GM12878 (cell line): Measurements from ENCODE around the gene KCNK4. TPM values are rescaled to one million over a fixed set of nuclear protein-coding genes. Genes with fewer than 3 reads are reported as not detected.

ENCODE experiments used
- BCL11A ChIP-seq: IDR thresholded peaks from 2 replicates; pipeline ENCODE4 v1.6.1; 2011; ENCODE audit warnings: low read depth, low read length
- CREB1 ChIP-seq: IDR thresholded peaks from 2 replicates; pipeline ENCODE4 v1.6.1; 2012; ENCODE audit warnings: low read depth, mild to moderate bottlenecking, inconsistent platforms
- HSF1 ChIP-seq: fragments of 150-350 bp; IDR thresholded peaks from 2 replicates; pipeline ENCODE4 v1.6.1; 2014; ENCODE audit warnings: mild to moderate bottlenecking, low read depth, low read length
- JUND ChIP-seq: IDR thresholded peaks from 2 replicates; pipeline ENCODE4 v1.6.1; 2012; ENCODE audit warnings: low read depth, mild to moderate bottlenecking, low read length, improper control_type of control experiment, moderate library complexity
- MEF2A ChIP-seq: IDR thresholded peaks from 2 replicates; pipeline ENCODE4 v1.6.1; 2011; ENCODE audit warnings: low read depth, mild to moderate bottlenecking, low read length, moderate library complexity; ENCODE audit not compliant: insufficient read depth
- NFYA ChIP-seq: IDR thresholded peaks from 2 replicates; pipeline ENCODE4 v1.6.1; 2011; ENCODE audit warnings: low read depth, mild to moderate bottlenecking, low read length, improper control_type of control experiment, borderline replicate concordance
- PRDM15 ChIP-seq: fragments of 450-650 bp; formaldehyde crosslinking; IDR thresholded peaks from 2 replicates; pipeline ENCODE4 v1.4.0; 2020; ENCODE audit warnings: mild to moderate bottlenecking, moderate library complexity
- SKIL ChIP-seq: fragments of 450-650 bp; IDR thresholded peaks from 2 replicates; pipeline ENCODE4 v1.6.1; 2017; ENCODE audit warnings: mild to moderate bottlenecking, low read depth, inconsistent platforms; ENCODE audit not compliant: poor library complexity, severe bottlenecking
- SREBF1 ChIP-seq: IDR thresholded peaks from 2 replicates; pipeline ENCODE4 v1.6.1; 2012; ENCODE audit warnings: mild to moderate bottlenecking, low read length
- polyA plus RNA-seq, 11 experiments: library from polyadenylated mRNA; depleted of rRNA in 4 of 11; unstranded in 6 of 11; stranded (reverse) in 5 of 11; fragments of >200 nt; fragmentation: Nextera tagmentation in 4 of 11; fragmentation: Illumina TruSeq in 1 of 11; extraction: Ambion mirVana in 4 of 11; extraction: Trizol in 1 of 11; gene quantifications; 1 replicate in 1 of 11; 2 replicates in 10 of 11; pipeline versions ENCODE4 v1.2.1 to v1.2.3, GENCODE V29; 2011 to 2016; ENCODE audit warnings: inconsistent platforms in 2 of 11, missing spikeins in 2 of 11, low read depth in 1 of 11
- total RNA-seq, 4 experiments: library from RNA; depleted of rRNA in 3 of 4; stranded (reverse); fragments of >200 nt in 3 of 4; fragmentation: Illumina TruSeq in 1 of 4; extraction: Trizol in 1 of 4; gene quantifications; 2 replicates each; pipeline versions ENCODE4 v1.2.1 to v1.2.3, GENCODE V29; 2013 to 2021
- TF ChIP-seq, protein P1 (sequence below): IDR thresholded peaks from 2 replicates; pipeline ENCODE4 v1.6.1; 2012; ENCODE audit warnings: low read length, inconsistent platforms

Gene KCNK4
- total and polyA plus RNA-seq, 10 of the 15 experiments (the other 5 are each of a cell fraction or from before 2014, with no cell fraction given), result 0.04 TPM; not detected in 9

DNA sequence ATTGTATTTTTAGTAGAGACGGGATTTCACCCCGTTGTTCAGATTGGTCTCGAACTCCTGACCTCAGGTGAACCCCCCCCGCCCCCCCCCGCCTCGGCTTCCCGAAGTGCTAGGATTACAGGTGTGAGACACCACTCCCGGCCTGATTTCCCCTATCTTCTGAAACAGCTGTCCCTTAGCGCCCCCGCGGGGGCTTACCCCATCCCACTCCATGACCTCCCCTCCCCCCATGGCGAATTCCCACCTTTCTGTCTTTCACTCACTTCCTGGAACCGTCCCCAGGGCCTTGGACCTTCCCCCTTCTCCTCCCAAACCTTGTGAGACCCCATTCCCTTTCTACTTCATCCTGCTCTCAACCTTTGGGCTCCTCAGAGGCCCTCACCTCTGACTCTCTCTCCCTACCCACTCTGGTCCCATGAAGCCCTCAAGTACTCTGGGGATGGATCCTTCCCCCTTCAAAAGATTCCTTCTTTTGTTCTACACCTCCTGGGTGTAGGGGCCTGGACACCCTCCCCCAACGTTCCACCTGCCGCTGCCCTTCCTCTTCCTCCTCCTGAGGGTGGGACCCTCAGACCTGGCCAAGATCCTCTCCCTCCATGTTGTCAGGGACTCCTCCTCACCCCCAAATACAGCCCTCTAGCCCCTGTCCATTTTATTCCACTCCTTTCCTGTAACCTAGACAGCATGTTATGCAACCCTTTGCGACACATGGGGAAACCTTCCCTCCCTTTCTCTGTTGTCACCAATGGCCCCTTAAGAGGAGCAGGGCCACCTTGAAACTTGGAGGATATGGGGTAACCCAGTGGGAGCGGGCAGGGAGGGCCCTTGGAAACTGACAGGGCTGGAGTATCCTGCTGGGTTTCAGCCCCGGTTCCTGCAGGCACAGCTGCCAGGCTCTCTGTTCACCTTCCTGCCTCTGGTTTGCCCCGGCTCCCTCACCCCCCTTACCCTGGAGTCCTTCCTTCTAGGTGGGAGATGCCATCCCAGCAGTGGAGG, 28.0 kb downstream of the KCNK4 start (continued):
- TF ChIP-seq PRDM15 (CRISPR knock-in tag) (no peak), MEF2A (no peak), SREBF1 (no peak), CREB1 (no peak), HSF1 (no peak), JUND (no peak), SKIL (no peak), BCL11A (no peak), NFYA (no peak)
- TF ChIP-seq, protein P1, sequence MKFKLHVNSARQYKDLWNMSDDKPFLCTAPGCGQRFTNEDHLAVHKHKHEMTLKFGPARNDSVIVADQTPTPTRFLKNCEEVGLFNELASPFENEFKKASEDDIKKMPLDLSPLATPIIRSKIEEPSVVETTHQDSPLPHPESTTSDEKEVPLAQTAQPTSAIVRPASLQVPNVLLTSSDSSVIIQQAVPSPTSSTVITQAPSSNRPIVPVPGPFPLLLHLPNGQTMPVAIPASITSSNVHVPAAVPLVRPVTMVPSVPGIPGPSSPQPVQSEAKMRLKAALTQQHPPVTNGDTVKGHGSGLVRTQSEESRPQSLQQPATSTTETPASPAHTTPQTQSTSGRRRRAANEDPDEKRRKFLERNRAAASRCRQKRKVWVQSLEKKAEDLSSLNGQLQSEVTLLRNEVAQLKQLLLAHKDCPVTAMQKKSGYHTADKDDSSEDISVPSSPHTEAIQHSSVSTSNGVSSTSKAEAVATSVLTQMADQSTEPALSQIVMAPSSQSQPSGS, result no peak
